HG03097 (cell line): ENCODE results near the gene ARHGAP45.

Experiments used
- ATAC-seq: cut with Tn5 transposase; IDR thresholded peaks from one replicate; pipeline ENCODE4 v1.9.1; 2021; ENCODE audit not compliant: unreplicated experiment, low FRiP score

The ARHGAP45 gene

GRCh38 chr19:1054102-1055027 lies 12.6 kb upstream of the ARHGAP45 start:
- no peak for ATAC-seq

GRCh38 chr19:1055028-1055425 lies 11.9 kb upstream of the ARHGAP45 start:
- no peak for ATAC-seq

- no peak for ATAC-seq
These were observed 10.9 kb upstream of the ARHGAP45 start for GRCh38 chr19:1055886-1056620.

GRCh38 chr19:1057176-1057855 lies 9.7 kb upstream of the ARHGAP45 start:
- no peak for ATAC-seq

GRCh38 chr19:1058112-1058511 lies 8.9 kb upstream of the ARHGAP45 start:
- ATAC-seq, result no peak

- no peak for ATAC-seq
These were observed 6.3 kb upstream of the ARHGAP45 start for GRCh38 chr19:1060689-1061088.

DNA sequence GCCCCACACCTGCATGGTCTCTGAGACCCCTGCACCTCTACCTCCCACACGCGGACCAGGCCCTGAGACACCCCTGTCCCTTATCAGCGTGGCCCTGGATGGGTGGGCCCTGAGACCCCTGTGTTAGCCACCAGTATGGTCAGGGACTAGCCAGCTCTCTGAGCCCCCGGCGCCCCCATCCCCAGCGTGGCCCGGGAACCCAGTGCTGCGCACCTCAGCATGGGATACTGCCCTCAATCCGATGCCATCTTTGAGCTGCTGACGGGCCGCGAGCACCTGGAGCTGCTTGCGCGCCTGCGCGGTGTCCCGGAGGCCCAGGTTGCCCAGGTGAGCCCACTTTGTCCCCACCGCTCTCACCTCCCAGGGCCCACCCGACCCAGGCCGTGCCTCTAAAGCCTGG lies 5.0 kb upstream of the ARHGAP45 start:
- ATAC-seq, result no peak

DNA sequence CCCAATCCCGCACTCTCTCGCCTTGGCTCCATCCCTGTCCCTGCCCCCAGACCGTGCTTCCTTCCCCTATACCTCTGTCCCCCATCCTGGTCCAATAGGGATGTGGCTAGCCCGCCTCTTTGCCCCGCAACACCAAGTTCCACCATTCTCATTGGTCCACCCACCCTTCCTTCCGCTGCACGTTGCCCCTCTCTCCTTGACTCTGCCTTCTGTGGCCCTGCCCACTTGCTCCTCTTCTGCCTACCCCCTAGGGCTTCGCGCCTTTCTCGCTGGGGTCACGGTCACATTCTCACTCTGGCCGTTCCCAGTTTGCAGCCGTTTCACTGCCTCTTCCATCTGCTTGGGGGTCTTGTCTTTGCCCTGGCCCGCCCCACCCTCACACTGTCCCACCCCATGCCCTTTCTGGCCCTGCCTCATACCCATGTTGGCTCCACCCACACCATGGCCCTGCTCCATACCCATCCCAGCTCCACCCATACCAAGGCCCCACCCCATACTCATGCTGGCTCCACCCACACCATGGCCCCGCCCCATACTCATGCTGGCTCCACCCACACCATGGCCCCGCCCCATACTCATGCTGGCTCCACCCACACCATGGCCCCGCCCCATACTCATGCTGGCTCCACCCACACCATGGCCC lies 4.5 kb upstream of the ARHGAP45 start:
- ATAC-seq, result no peak

DNA sequence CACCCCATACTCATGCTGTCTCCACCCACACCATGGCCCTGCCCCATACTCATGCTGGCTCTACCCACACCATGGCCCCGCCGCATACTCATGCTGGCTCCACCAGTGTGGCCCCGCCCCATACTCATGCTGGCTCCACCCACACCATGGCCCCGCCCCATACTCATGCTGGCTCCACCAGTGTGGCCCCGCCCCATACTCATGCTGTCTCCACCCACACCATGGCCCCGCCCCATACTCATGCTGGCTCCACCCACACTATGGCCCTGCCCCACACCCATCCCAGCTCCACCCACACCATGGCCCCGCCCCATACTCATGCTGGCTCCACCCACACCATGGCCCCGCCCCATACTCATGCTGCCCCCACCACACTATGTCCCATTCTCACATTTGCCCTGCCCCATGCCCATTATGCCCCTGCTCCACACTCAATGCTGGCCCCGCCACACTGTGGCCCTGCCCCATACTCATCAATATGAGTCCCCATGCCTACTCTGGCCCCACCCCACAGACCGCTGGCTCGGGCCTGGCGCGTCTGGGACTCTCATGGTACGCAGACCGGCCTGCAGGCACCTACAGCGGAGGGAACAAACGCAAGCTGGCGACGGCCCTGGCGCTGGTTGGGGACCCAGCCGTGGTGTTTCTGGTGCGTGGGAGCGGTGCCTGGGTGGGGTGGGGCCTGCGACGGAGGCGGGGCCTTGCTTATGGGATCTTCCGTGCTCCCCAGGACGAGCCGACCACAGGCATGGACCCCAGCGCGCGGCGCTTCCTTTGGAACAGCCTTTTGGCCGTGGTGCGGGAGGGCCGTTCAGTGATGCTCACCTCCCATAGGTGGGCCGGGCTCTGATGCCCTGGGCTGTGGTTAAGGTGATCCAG lies 3.7 kb upstream of the ARHGAP45 start:
- no peak for ATAC-seq

- no peak for ATAC-seq
These were observed 2.9 kb upstream of the ARHGAP45 start for GRCh38 chr19:1063909-1064660.

DNA sequence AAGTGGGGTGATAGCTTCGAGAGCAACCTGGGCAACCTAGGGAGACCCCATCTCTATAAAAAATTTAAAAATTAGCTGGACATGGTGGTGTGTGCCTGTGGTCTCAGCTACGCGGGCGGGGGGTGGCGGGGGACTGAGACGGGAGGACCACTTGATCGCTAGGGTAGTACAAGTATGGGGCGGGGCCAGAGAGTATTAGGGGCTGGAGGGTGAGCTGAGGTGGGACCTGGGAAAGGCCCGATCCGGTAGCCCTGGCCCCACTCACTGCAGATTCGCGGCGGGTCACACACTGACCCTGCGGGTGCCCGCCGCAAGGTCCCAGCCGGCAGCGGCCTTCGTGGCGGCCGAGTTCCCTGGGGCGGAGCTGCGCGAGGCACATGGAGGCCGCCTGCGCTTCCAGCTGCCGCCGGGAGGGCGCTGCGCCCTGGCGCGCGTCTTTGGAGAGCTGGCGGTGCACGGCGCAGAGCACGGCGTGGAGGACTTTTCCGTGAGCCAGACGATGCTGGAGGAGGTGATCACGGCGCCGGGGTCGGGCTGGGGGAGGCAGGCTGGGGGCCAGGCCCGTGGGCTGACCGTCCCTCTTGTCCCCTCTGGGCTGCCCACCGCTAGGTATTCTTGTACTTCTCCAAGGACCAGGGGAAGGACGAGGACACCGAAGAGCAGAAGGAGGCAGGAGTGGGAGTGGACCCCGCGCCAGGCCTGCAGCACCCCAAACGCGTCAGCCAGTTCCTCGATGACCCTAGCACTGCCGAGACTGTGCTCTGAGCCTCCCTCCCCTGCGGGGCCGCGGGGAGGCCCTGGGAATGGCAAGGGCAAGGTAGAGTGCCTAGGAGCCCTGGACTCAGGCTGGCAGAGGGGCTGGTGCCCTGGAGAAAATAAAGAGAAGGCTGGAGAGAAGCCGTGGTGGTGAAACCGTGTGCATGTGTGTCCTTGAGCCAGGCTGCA lies 2.0 kb upstream of the ARHGAP45 start:
- no peak for ATAC-seq

DNA sequence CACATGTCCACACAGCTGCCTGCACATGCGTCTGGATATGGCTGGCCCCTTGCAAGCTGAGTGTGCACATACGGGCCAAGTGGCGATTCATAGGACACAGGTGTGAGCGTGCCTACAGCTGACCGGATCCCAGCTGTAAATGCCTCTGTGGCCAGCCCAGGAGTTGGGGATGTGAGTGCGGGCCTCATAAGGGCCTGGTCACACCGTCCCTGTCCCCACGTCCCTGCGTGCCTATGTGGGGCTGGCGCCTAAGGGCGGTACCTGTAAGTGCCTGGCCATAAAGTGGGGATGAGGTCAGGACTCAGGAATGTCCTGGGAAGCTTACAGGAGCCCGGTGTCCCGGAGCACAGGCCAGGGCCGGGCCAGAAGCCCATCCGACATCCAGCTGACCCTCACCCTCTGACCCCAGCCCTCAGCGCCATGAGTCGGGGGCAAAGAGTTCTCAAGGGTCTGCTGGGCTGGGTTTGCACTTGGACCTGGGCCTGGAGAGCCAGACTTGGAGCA lies 1.3 kb upstream of the ARHGAP45 start:
- no peak for ATAC-seq

GRCh38 chr19:1066251-1066747 lies 668 bp upstream of the ARHGAP45 start:
- ATAC-seq, result no peak

DNA sequence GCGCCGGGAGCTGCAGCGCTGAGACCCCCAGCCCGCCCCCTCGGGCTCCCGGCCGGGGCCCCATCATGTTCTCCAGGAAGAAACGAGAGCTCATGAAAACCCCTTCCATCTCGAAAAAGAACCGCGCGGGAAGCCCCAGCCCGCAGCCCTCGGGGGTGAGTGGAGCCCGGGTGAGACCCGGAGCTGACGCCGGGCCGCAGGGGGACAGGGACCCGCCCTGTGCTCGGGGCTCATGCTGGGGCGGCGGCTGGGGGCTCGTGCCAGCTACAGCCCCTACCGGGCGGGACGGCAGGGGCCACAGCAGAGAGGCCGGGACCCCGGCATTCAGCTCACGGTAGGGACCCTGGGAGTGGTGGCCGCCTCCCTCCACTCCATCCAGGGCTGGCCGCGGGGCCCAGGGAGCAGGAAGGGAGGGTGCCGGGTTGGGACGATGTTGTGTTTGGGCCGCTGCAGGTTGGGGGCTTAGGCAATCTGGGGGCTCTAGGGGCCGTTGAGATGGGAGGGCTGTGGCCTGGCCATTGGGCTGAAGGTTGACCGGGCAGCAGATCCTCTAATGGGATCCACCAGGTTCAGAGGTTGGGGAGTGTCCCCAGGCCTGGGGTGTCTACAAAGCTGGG lies 482 bp downstream of the ARHGAP45 start:
- no peak for ATAC-seq

DNA sequence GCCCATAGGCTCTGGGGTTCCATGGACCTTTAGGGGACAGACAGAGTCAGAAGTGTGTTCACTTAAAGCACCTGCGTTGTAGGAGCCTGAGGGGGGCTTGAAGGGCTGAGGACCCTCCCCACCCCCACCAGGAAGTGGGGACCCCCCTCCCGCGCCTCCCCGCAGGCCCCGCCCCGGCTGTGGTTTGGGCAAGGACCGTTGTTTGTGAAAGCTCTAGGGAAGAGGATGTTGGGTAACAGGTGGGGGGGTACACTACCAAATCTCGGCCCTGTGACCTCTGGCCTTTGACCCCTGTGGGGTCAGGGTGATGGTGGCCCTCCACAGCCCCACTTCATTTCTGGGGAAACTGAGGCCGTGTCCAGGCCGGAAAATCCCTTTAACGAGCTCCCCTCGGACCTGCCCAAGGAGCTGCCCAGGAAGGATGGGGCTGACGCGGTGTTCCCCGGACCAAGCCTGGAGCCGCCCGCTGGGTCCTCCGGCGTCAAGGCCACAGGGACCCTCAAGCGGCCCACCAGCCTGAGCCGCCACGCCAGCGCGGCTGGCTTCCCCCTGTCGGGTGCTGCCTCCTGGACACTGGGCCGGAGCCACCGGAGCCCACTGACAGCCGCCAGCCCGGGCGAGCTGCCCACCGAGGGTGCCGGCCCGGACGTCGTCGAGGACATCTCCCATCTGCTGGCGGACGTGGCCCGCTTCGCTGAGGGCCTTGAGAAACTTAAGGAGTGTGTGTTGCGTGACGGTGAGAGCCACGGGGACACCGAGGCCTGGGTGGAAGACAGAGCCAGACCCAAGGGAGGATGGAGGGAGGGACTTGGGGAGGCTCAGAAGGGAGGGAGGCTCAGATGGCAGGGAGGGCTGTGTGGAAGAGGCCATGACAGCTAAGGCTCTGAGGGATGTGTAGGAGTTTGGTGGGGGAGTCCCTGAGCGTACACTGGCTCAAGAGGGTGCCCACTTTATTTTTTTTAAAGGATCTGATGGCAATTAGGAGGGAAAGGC lies 1.3 kb downstream of the ARHGAP45 start:
- ATAC-seq, result no peak
